Mucosa of descending colon (tissue), 3 donors: Measurements from ENCODE around the gene FDPS. TPM values are rescaled to one million over a fixed set of nuclear protein-coding genes. Genes with fewer than 3 reads are reported as not detected.
A peak's percentile ranks its signal among the peaks of the same experiment; 100 is the strongest.

Experiments
- ATAC-seq: fragments of 200-7000 bp; cut with Tn5 transposase; one replicate; pipeline ENCODE4 v1.9.1; 2020; ENCODE audit warnings: mild to moderate bottlenecking, moderate library complexity
- DNase-seq, 3 donors: peaks; one replicate each; pipeline ENCODE4 v3.0.0-alpha.2; 2020
- H3K36me3 ChIP-seq: fragments of 200-600 bp; one replicate; pipeline ENCODE4 v1.8.0; 2021; ENCODE audit warnings: low read depth, mild to moderate bottlenecking
- H3K4me1 ChIP-seq: fragments of 200-600 bp; one replicate; pipeline ENCODE4 v1.8.0; 2021; ENCODE audit warnings: low read depth, mild to moderate bottlenecking
- H3K4me3 ChIP-seq: fragments of 200-600 bp; one replicate; pipeline ENCODE4 v1.8.0; 2021; ENCODE audit warnings: mild to moderate bottlenecking
- H3K9me3 ChIP-seq: fragments of 200-600 bp; one replicate; pipeline ENCODE4 v1.8.0; 2021; ENCODE audit warnings: mild to moderate bottlenecking
- CTCF ChIP-seq: fragments of 200-600 bp; IDR thresholded peaks from one replicate; pipeline ENCODE4 v1.8.0; 2022; ENCODE audit warnings: antibody characterized with exemption, mild to moderate bottlenecking
- intact Hi-C, 2 donors: fragments of 100-400 bp; cut with DNase I in 1 of 2; cut with micrococcal nuclease in 1 of 2; formaldehyde crosslinking; loops; one replicate each; pipeline versions ENCODE4 v1.11.0 to v1.11.1; 2022; cut with DNase I, micrococcal nuclease
- total RNA-seq, 3 donors: library from RNA; stranded (reverse); fragmentation: NEBNext Ultra II Directional in 2 of 3; extraction: Animal tissue kit (Norgen Biotek cat#: 25700) in 2 of 3; gene quantifications; one replicate each; pipeline versions ENCODE4 v1.2.1 to v1.2.4, GENCODE V29; 2021 to 2023
- donor health status: DM: no; HTN: no; CAD: no; lungs with moderate emphysema.
- donor health status: DM: no; HTN: no; CAD: no.
- donor health status: DM: no; HTN: yes; CAD: no.

The FDPS gene
- total RNA-seq, 3 donors from 2014 or later: 130 to 244 (median 222) TPM

- intact Hi-C loops: no loop called here
These were observed 12.0 kb upstream of the FDPS start for GRCh38 chr1:155296661-155297060.

GRCh38 chr1:155297384-155297783 lies 11.3 kb upstream of the FDPS start:
- H3K36me3 ChIP-seq: no peaks in the 10 kb centered on the region
- intact Hi-C loops: no loop called here

More at GRCh38 chr1:155296661-155297060, 12.0 kb upstream of the FDPS start:
- peaks cover 9% of the 10 kb centered on the region for H3K4me1 ChIP-seq
- H3K9me3 ChIP-seq: no peaks in the 10 kb centered on the region
- no peaks in the 10 kb centered on the region for H3K36me3 ChIP-seq
- DNase-seq (no peak), ATAC-seq (no peak)
- TF ChIP-seq CTCF: no peak
- H3K4me3 ChIP-seq: no peak overlapping the region

GRCh38 chr1:155300024-155300423 lies 8.6 kb upstream of the FDPS start:
- no peak overlapping the region for H3K4me3 ChIP-seq
- TF ChIP-seq CTCF: no peak
- intact Hi-C loops: no loop called here
- no peak for DNase-seq
- no peak for ATAC-seq
- no peaks in the 10 kb centered on the region for H3K36me3 ChIP-seq
- peaks cover 9% of the 10 kb centered on the region for H3K4me1 ChIP-seq
- H3K9me3 ChIP-seq: no peaks in the 10 kb centered on the region

More at GRCh38 chr1:155297384-155297783, 11.3 kb upstream of the FDPS start:
- Histone ChIP-seq H3K9me3 (no peaks in the 10 kb centered on the region), H3K4me3 (no peak overlapping the region), H3K4me1 (peaks cover 9% of the 10 kb centered on the region)
- TF ChIP-seq CTCF: no peak
- DNase-seq: no peak
- ATAC-seq: no peak

GRCh38 chr1:155300553-155301329 lies 7.9 kb upstream of the FDPS start:
- Histone ChIP-seq H3K4me1 (peaks cover 3% of the 10 kb centered on the region), H3K4me3 (no peak overlapping the region), H3K9me3 (no peaks in the 10 kb centered on the region), H3K36me3 (no peaks in the 10 kb centered on the region)
- no peak for TF ChIP-seq CTCF
- ATAC-seq (peak; percentile 79), DNase-seq (peak in 2 of 3 donors; percentile 61 to 68)
- intact Hi-C loops: no loop called here

GRCh38 chr1:155301342-155301841 lies 7.3 kb upstream of the FDPS start, which contains the start of gene PKLR:
PKLR (minus strand) TSS chr1:155301438; CDS start chr1:155301395, 43 bp downstream.
- TF ChIP-seq CTCF: no peak
- Histone ChIP-seq H3K9me3 (no peaks in the 10 kb centered on the region), H3K36me3 (no peaks in the 10 kb centered on the region), H3K4me1 (peaks cover 3% of the 10 kb centered on the region), H3K4me3 (no peak within 1 kb of the TSS)
- intact Hi-C loops: no loop called here
- ATAC-seq (no peak), DNase-seq (no peak)
